Activated naive CD8-positive, alpha-beta T cell treated with anti-CD3 and anti-CD28 coated beads, Interleukin-2, amount 50 U/mL, for 24 hours (primary cell): ENCODE results near the gene TEX44.
"Not testable (repeated sequence)": the region's sequence is repeated elsewhere in the genome, so short reads cannot be mapped to it uniquely, and the experiment has no call there.

ENCODE experiments used
- ATAC-seq: fragments of 150-1000 bp; cut with Tn5 transposase; one replicate; pipeline ENCODE4 v1.10.0; 2021
- DNase-seq: peaks from one replicate; pipeline ENCODE4 v3.0.0; 2021
- H3K27ac Mint-ChIP-seq: one replicate; pipeline ENCODE4 v1.8.0; 2021; ENCODE audit warnings: mild to moderate bottlenecking, mixed read lengths
- H3K27me3 Mint-ChIP-seq: one replicate; pipeline ENCODE4 v1.8.0; 2021; ENCODE audit warnings: mixed read lengths
- H3K36me3 Mint-ChIP-seq: one replicate; pipeline ENCODE4 v1.8.0; 2021; ENCODE audit warnings: low read depth, mixed read lengths
- H3K4me1 Mint-ChIP-seq: one replicate; pipeline ENCODE4 v1.8.0; 2021; ENCODE audit warnings: mixed read lengths
- H3K4me3 Mint-ChIP-seq: one replicate; pipeline ENCODE4 v1.8.0; 2021; ENCODE audit warnings: mild to moderate bottlenecking, moderate library complexity, mixed read lengths
- H3K9me3 Mint-ChIP-seq: one replicate; pipeline ENCODE4 v1.8.0; 2021; ENCODE audit warnings: mixed read lengths

The TEX44 gene

GRCh38 chr2:231583982-231584381 lies 8.7 kb upstream of the TEX44 start:
- Mint-ChIP-seq H3K27ac (no peak overlapping the region), H3K36me3 (peaks cover 2% of the 10 kb centered on the region), H3K4me1 (no peaks in the 10 kb centered on the region), H3K9me3 (peaks cover 5% of the 10 kb centered on the region), H3K27me3 (peaks cover 5% of the 10 kb centered on the region), H3K4me3 (no peak overlapping the region)
- DNase-seq (no peak), ATAC-seq (no peak)

- not testable (repeated sequence) for H3K27me3 Mint-ChIP-seq, H3K9me3 Mint-ChIP-seq, H3K27ac Mint-ChIP-seq, ATAC-seq, H3K36me3 Mint-ChIP-seq, H3K4me3 Mint-ChIP-seq, H3K4me1 Mint-ChIP-seq, DNase-seq
Measured at GRCh38 chr2:231587744-231588143, 4.9 kb upstream of the TEX44 start.

GRCh38 chr2:231589656-231590055 lies 3.0 kb upstream of the TEX44 start:
- ATAC-seq (no peak), DNase-seq (no peak)
- no peak overlapping the region for H3K4me3 Mint-ChIP-seq
- H3K4me1 Mint-ChIP-seq: no peaks in the 10 kb centered on the region
- H3K27ac Mint-ChIP-seq: no peak overlapping the region
- H3K27me3 Mint-ChIP-seq: no peaks in the 10 kb centered on the region
- H3K9me3 Mint-ChIP-seq: no peaks in the 10 kb centered on the region
- no peaks in the 10 kb centered on the region for H3K36me3 Mint-ChIP-seq

- Mint-ChIP-seq H3K36me3 (no peaks in the 10 kb centered on the region), H3K27ac (no peak overlapping the region), H3K27me3 (no peaks in the 10 kb centered on the region), H3K4me1 (no peaks in the 10 kb centered on the region), H3K9me3 (no peaks in the 10 kb centered on the region), H3K4me3 (no peak overlapping the region)
- DNase-seq (no peak), ATAC-seq (no peak)
Measured at GRCh38 chr2:231590614-231591013, 2.0 kb upstream of the TEX44 start.

GRCh38 chr2:231593666-231594065 lies 1.0 kb downstream of the TEX44 start:
- DNase-seq (no peak), ATAC-seq (no peak)
- no peaks in the 10 kb centered on the region for H3K4me1 Mint-ChIP-seq
- H3K27me3 Mint-ChIP-seq: no peaks in the 10 kb centered on the region
- H3K9me3 Mint-ChIP-seq: no peaks in the 10 kb centered on the region
- H3K27ac Mint-ChIP-seq: no peak overlapping the region
- H3K4me3 Mint-ChIP-seq: no peak overlapping the region
- no peaks in the 10 kb centered on the region for H3K36me3 Mint-ChIP-seq

- H3K4me3 Mint-ChIP-seq: no peak overlapping the region
- no peaks in the 10 kb centered on the region for H3K36me3 Mint-ChIP-seq
- no peaks in the 10 kb centered on the region for H3K9me3 Mint-ChIP-seq
- H3K27ac Mint-ChIP-seq: no peak overlapping the region
- no peak for DNase-seq
- no peaks in the 10 kb centered on the region for H3K27me3 Mint-ChIP-seq
- peaks cover 2% of the 10 kb centered on the region for H3K4me1 Mint-ChIP-seq
- ATAC-seq: no peak
Measured at GRCh38 chr2:231597014-231597611, 4.4 kb downstream of the TEX44 start.

- Mint-ChIP-seq H3K27me3 (no peaks in the 10 kb centered on the region), H3K4me1 (peaks cover 2% of the 10 kb centered on the region)
- DNase-seq: no peak
Measured at GRCh38 chr2:231597627-231598026, 5.0 kb downstream of the TEX44 start.

GRCh38 chr2:231600619-231601355 lies 8.1 kb downstream of the TEX44 start:
- DNase-seq: no peak
- no peaks in the 10 kb centered on the region for H3K36me3 Mint-ChIP-seq
- H3K9me3 Mint-ChIP-seq: no peaks in the 10 kb centered on the region
- no peak overlapping the region for H3K4me3 Mint-ChIP-seq
- H3K4me1 Mint-ChIP-seq: peaks cover 15% of the 10 kb centered on the region
- no peak for ATAC-seq
- no peak overlapping the region for H3K27ac Mint-ChIP-seq
- H3K27me3 Mint-ChIP-seq: no peaks in the 10 kb centered on the region

More at GRCh38 chr2:231597627-231598026, 5.0 kb downstream of the TEX44 start:
- no peaks in the 10 kb centered on the region for H3K9me3 Mint-ChIP-seq
- H3K27ac Mint-ChIP-seq: no peak overlapping the region
- ATAC-seq: no peak
- no peaks in the 10 kb centered on the region for H3K36me3 Mint-ChIP-seq
- no peak overlapping the region for H3K4me3 Mint-ChIP-seq

- no peak overlapping the region for H3K27ac Mint-ChIP-seq
- H3K4me1 Mint-ChIP-seq: peaks cover 15% of the 10 kb centered on the region
- DNase-seq: peak; percentile 88
- H3K4me3 Mint-ChIP-seq: no peak overlapping the region
- no peaks in the 10 kb centered on the region for H3K9me3 Mint-ChIP-seq
- peak; percentile 67 for ATAC-seq
- no peaks in the 10 kb centered on the region for H3K36me3 Mint-ChIP-seq
- no peaks in the 10 kb centered on the region for H3K27me3 Mint-ChIP-seq
Measured at GRCh38 chr2:231601356-231602229, 8.9 kb downstream of the TEX44 start.

- H3K9me3 Mint-ChIP-seq: no peaks in the 10 kb centered on the region
- no peaks in the 10 kb centered on the region for H3K36me3 Mint-ChIP-seq
- no peaks in the 10 kb centered on the region for H3K27me3 Mint-ChIP-seq
- H3K27ac Mint-ChIP-seq: no peak overlapping the region
- DNase-seq: no peak
- no peak for ATAC-seq
- H3K4me1 Mint-ChIP-seq: peaks cover 15% of the 10 kb centered on the region
- H3K4me3 Mint-ChIP-seq: no peak overlapping the region
Measured at GRCh38 chr2:231602859-231603467, 10.3 kb downstream of the TEX44 start.

GRCh38 chr2:231604101-231604684 lies 11.5 kb downstream of the TEX44 start:
- peak overlapping the region; percentile 48 for H3K4me3 Mint-ChIP-seq

GRCh38 chr2:231604685-231605606 lies 12.3 kb downstream of the TEX44 start:
- Mint-ChIP-seq H3K4me3 (peak overlapping the region; percentile 48), H3K36me3 (no peaks in the 10 kb centered on the region), H3K4me1 (peaks cover 15% of the 10 kb centered on the region), H3K27me3 (no peaks in the 10 kb centered on the region), H3K27ac (no peak overlapping the region), H3K9me3 (no peaks in the 10 kb centered on the region)
- ATAC-seq (peak; percentile 87), DNase-seq (peak; percentile 96)

More at GRCh38 chr2:231604101-231604684, 11.5 kb downstream of the TEX44 start:
- H3K27ac Mint-ChIP-seq: no peak overlapping the region
- peak; percentile 41 for ATAC-seq
- no peaks in the 10 kb centered on the region for H3K27me3 Mint-ChIP-seq
- no peaks in the 10 kb centered on the region for H3K9me3 Mint-ChIP-seq
- peaks cover 15% of the 10 kb centered on the region for H3K4me1 Mint-ChIP-seq
- H3K36me3 Mint-ChIP-seq: no peaks in the 10 kb centered on the region
- peak; percentile 27 for DNase-seq

GRCh38 chr2:231605607-231606091 lies 13.0 kb downstream of the TEX44 start:
- Mint-ChIP-seq H3K27me3 (no peaks in the 10 kb centered on the region), H3K4me3 (peak overlapping the region; percentile 48), H3K36me3 (no peaks in the 10 kb centered on the region), H3K27ac (no peak overlapping the region), H3K4me1 (peaks cover 19% of the 10 kb centered on the region), H3K9me3 (no peaks in the 10 kb centered on the region)
- DNase-seq (no peak), ATAC-seq (no peak)
